Activated B cell treated with CpG ODN at 0.5 μM for 24 hours (primary cell): Measurements from ENCODE around the gene CRCP. TPM values are rescaled to one million over a fixed set of nuclear protein-coding genes. Genes with fewer than 3 reads are reported as not detected.

ENCODE experiments used
- ATAC-seq: fragments of 200-7000 bp; cut with Tn5 transposase; one replicate; pipeline ENCODE4 v1.10.0; 2021; ENCODE audit warnings: low read depth, mild to moderate bottlenecking, moderate library complexity
- CTCF ChIA-PET: fragments of 350-600 bp; sonication (Branson Sonifier 250); formaldehyde crosslinking; loops from one replicate; lab custom pipeline; 2021; ENCODE audit warnings: antibody characterized with exemption; lab: Charles Lee
- POLR2A ChIA-PET: fragments of 350-600 bp; sonication (Branson Sonifier 250); formaldehyde crosslinking; loops from one replicate; lab custom pipeline; 2021; ENCODE audit warnings: antibody characterized with exemption; lab: Charles Lee
- DNase-seq: peaks from one replicate; pipeline ENCODE4 v3.0.0; 2022
- H3K27ac Mint-ChIP-seq: one replicate; pipeline ENCODE4 v1.8.0; 2020; ENCODE audit warnings: mixed read lengths
- H3K27me3 Mint-ChIP-seq: one replicate; pipeline ENCODE4 v1.8.0; 2021; ENCODE audit warnings: mixed read lengths
- H3K36me3 Mint-ChIP-seq: one replicate; pipeline ENCODE4 v1.8.0; 2021; ENCODE audit warnings: low read depth, mixed read lengths
- H3K4me1 Mint-ChIP-seq: one replicate; pipeline ENCODE4 v1.8.0; 2021; ENCODE audit warnings: mixed read lengths
- H3K4me3 Mint-ChIP-seq: one replicate; pipeline ENCODE4 v1.8.0; 2020; ENCODE audit warnings: mild to moderate bottlenecking, mixed read lengths
- H3K9me3 Mint-ChIP-seq: one replicate; pipeline ENCODE4 v1.8.0; 2020; ENCODE audit warnings: mixed read lengths
- intact Hi-C: fragments of 100-400 bp; cut with micrococcal nuclease; formaldehyde crosslinking; loops from one replicate; pipeline ENCODE4 v1.15.1; 2024
- total RNA-seq: library from RNA; stranded (reverse); gene quantifications from 2 replicates; pipeline ENCODE4 v1.2.3, GENCODE V29; 2022
- TF ChIP-seq, protein P1 (sequence below): fragments of 200-600 bp; IDR thresholded peaks from one replicate; pipeline ENCODE4 v1.8.0; 2022; ENCODE audit warnings: antibody characterized with exemption, mild to moderate bottlenecking

CRCP gene
- total RNA-seq, 1 donor from 2014 or later: 40.8 TPM

DNA sequence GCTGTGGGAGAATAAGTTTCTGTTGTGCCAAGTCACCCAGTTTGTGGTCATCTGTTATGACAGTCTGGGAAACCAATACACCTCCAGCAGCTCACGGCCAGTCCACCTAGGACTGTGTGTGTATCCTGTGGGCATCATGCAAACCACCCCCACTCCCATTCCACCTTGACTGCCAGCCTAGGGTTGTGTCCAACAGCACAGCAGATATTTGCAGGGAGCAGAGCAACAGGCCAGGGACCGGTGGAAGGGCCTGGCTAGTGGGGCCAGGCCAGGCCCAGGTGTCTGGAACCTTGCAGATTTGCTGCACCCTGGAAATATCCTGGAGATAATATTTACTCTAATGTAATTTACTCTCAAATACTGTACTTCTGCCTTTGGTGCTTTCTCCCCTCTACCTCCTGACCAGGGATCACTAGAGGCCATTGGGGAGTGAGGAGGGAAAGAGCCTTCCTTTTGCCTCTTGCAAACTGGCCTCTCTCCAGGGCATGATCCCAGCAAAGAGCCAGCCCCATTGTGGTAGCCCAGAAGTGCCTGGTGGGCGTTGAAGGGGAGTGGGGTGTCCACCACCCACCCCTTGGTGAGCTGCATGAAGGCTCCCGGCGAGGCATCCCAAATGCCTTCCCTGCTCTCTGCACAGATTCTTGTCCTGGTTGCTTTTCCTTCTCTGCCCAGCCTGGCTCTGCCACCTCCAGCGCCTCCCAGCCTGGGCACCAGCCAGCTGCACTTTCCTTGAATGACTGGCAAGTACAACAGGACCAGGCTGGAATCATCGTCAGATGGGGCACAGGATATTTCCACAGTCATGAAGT lies 75.3 kb downstream of the CRCP start:
- ATAC-seq (no peak), DNase-seq (no peak)
- intact Hi-C loops: no loop called here
- H3K27me3 Mint-ChIP-seq: no peaks in the 10 kb centered on the region
- no peak overlapping the region for H3K4me3 Mint-ChIP-seq
- TF ChIP-seq, protein P1, sequence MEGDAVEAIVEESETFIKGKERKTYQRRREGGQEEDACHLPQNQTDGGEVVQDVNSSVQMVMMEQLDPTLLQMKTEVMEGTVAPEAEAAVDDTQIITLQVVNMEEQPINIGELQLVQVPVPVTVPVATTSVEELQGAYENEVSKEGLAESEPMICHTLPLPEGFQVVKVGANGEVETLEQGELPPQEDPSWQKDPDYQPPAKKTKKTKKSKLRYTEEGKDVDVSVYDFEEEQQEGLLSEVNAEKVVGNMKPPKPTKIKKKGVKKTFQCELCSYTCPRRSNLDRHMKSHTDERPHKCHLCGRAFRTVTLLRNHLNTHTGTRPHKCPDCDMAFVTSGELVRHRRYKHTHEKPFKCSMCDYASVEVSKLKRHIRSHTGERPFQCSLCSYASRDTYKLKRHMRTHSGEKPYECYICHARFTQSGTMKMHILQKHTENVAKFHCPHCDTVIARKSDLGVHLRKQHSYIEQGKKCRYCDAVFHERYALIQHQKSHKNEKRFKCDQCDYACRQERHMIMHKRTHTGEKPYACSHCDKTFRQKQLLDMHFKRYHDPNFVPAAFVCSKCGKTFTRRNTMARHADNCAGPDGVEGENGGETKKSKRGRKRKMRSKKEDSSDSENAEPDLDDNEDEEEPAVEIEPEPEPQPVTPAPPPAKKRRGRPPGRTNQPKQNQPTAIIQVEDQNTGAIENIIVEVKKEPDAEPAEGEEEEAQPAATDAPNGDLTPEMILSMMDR: no peak
- H3K4me1 Mint-ChIP-seq: peaks cover 1% of the 10 kb centered on the region
- ChIA-PET POLR2A (no interaction called here), CTCF (no interaction called here)
- H3K9me3 Mint-ChIP-seq: peaks cover 3% of the 10 kb centered on the region
- no peaks in the 10 kb centered on the region for H3K36me3 Mint-ChIP-seq
- H3K27ac Mint-ChIP-seq: no peak overlapping the region

DNA sequence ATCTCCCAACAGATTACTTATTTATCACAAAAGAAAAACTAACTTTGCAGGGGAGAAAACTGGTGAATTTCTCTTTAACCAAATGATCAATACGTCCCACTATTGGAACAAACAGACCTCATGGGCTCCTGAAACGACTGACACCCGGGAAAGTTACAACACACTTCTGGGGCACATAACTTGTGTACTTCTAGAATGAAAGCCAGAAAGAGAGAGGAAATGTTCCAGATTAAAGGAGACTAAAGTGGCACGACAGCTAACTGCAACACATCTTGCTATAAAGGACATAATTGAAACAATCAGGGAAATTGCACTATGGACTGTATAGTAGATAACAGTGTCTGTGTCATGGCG lies 75.8 kb downstream of the CRCP start:
- Mint-ChIP-seq H3K27ac (no peak overlapping the region), H3K4me1 (peaks cover 1% of the 10 kb centered on the region), H3K9me3 (peaks cover 3% of the 10 kb centered on the region), H3K36me3 (no peaks in the 10 kb centered on the region), H3K27me3 (no peaks in the 10 kb centered on the region), H3K4me3 (no peak overlapping the region)
- CTCF ChIA-PET: no interaction called here
- no peak for ATAC-seq
- DNase-seq: no peak
- TF ChIP-seq, protein P1: no peak
- intact Hi-C loops: no loop called here
- POLR2A ChIA-PET: no interaction called here

DNA sequence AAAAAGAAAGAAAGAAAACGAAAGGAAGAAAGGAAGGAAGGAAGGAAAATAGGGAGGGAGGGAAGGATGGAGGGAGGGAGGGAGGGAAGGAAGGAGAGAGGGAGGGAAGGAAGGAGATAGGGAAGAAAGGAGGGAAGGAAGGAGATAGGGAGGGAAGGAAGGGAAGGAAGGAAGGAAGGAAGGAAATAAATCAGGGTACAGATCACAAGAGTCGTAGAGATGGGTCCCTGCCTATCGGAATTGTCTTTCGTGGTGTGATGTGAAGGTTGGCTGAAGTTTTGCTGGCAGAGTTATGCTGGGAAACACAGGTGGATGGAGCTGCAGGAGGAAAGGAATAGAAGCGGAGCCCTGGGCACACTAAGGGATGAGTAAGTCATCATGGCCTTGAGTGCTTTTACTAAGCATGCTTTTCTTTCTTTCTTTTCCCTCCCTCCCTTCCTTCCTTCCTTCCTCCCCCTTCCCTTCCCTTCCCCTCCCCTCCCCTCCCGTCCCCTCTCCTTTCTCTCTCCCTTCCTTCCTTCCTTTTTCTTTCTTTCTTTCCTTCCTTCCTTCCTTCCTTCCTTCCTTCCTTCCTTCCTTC lies 78.6 kb downstream of the CRCP start:
- intact Hi-C loops: no loop called here
- H3K4me1 Mint-ChIP-seq: peaks cover 1% of the 10 kb centered on the region
- no peaks in the 10 kb centered on the region for H3K36me3 Mint-ChIP-seq
- TF ChIP-seq, protein P1: no peak
- ATAC-seq: no peak
- ChIA-PET POLR2A (no interaction called here), CTCF (no interaction called here)
- H3K9me3 Mint-ChIP-seq: no peaks in the 10 kb centered on the region
- no peak overlapping the region for H3K27ac Mint-ChIP-seq
- no peaks in the 10 kb centered on the region for H3K27me3 Mint-ChIP-seq
- no peak overlapping the region for H3K4me3 Mint-ChIP-seq
- DNase-seq: no peak

- Mint-ChIP-seq H3K4me1 (peaks cover 7% of the 10 kb centered on the region), H3K27me3 (peaks cover 17% of the 10 kb centered on the region), H3K36me3 (no peaks in the 10 kb centered on the region), H3K4me3 (no peak overlapping the region), H3K9me3 (no peaks in the 10 kb centered on the region), H3K27ac (no peak overlapping the region)
- TF ChIP-seq, protein P1: no peak
- intact Hi-C loops: no loop called here
- DNase-seq: no peak
- ChIA-PET POLR2A (no interaction called here), CTCF (no interaction called here)
- no peak for ATAC-seq
Observed at GRCh38 chr7:66198469-66198868, 83.8 kb downstream of the CRCP start.

- intact Hi-C loops: no loop called here
- CTCF ChIA-PET: no interaction called here
- Mint-ChIP-seq H3K36me3 (no peaks in the 10 kb centered on the region), H3K4me3 (no peak overlapping the region), H3K27ac (no peak overlapping the region), H3K9me3 (no peaks in the 10 kb centered on the region), H3K27me3 (peaks cover 17% of the 10 kb centered on the region), H3K4me1 (peaks cover 5% of the 10 kb centered on the region)
- POLR2A ChIA-PET: no interaction called here
- DNase-seq (no peak), ATAC-seq (no peak)
- TF ChIP-seq, protein P1: no peak
Observed at GRCh38 chr7:66198956-66199355, 84.3 kb downstream of the CRCP start.
